HG03439 (cell line): ENCODE results near the gene PHTF2.

Experiments
- ATAC-seq: cut with Tn5 transposase; IDR thresholded peaks from one replicate; pipeline ENCODE4 v1.9.1; 2021; ENCODE audit warnings: mild to moderate bottlenecking, moderate library complexity; ENCODE audit not compliant: unreplicated experiment

The PHTF2 gene

GRCh38 chr7:77918676-77919075 is 120.1 kb downstream of the PHTF2 start:
- no peak for ATAC-seq

DNA sequence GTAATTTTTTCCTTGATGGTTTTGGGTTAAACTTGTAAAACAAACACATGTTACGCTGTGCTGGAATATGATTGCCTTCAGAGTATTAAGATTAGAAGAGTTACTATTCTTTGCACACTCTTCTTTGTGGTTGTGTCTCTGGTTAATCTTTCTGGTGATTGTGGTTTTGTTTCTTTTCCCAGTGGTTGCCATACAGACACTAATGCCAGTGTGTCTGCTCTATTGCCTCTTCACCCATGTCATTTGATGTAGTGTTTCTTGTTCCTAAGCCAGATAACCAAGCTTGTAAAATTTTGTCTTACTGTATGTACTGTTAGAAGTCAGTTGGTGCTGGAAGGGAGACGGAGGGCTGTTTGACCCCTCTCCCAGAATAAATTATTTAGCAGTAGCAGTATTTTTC is 124.8 kb downstream of the PHTF2 start:
- no peak for ATAC-seq

DNA sequence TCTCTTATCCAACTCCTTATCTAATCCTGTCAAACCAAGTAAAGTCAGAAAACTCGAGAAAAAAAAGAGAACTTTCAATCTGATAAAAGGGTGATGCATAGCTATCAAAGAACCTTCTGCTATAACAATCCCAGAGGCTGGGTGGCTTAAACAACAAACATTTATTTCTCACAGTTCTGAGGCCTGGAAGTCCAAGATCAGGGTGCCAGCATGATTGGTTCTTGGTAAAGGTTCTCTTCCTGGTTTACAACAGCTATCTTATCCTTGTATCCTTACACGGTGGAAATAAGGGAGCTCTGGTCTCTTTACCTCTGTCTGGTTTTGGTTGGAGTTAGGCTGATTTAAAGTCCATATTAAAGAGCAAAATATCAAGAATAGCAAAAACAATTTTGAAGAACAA is 131.9 kb downstream of the PHTF2 start:
- ATAC-seq: no peak

DNA sequence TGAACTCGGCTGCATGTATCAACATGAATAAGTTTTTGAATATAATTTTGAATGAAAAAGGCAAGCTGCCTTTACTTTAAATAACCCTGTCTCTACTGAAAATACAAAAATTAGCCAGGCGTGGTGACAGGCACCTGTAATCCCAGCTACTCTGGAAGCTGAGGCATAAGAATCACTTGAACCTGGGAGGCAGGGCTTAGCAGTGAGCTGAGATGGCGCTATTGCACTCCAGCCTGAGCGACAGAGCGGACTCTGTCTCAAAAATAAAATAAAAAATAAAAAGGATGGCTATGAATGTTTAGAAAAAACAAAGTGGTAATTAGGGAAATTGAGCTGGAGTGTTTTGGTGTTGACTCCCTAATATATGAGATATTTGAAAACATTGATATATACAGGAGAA is 133.3 kb downstream of the PHTF2 start:
- ATAC-seq: no peak

DNA sequence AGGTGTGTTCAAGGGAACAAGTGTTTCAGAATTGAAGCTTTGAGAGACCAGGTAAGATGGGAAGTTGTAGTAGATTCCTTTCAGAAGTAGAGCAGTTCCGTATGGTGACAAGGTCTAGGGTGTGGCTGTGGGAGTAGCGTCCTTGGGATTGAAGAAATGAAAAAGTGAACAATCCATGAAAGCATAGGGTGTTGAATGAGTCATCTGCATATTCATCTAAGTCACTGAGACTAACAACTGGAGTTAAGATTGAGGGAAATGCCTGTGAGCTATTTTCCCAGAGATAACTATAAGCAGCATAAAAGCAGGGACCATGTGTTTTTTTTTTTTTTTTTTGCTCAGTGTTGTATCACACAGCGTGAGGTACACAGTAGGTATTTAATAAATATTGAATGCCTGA is 134.8 kb downstream of the PHTF2 start:
- ATAC-seq: no peak

DNA sequence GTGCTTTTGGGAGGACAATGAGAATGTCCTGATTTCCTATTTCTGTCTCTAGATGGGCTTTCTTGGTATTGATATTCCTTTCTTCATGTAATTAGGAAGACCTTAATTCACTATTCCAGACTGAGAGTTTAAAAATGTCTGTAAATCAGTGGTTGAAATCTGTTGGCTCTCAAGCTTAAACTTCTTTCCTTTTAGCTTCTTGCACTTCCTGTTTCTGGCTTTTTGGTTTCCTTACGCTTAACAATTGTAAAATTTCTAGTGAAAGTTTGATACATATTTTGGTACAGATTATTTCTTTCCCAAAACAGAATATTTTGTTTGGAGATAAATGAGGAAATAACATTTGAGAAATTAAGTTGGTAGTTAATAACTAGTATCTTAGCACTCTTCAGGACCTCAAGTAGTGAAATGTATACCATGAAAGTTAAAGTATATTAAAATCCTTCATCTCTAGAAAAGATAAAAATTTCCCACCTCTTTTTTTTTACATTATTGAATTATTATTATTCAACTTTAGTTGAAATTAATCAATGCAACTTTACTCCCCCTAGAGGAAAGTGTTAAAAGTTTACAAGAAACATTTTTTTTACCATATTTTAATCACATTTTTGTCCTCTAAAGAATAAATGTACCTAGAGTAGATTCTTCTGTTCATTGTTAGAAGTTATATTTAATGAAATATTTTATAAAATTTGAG is 137.2 kb downstream of the PHTF2 start:
- no peak for ATAC-seq

DNA sequence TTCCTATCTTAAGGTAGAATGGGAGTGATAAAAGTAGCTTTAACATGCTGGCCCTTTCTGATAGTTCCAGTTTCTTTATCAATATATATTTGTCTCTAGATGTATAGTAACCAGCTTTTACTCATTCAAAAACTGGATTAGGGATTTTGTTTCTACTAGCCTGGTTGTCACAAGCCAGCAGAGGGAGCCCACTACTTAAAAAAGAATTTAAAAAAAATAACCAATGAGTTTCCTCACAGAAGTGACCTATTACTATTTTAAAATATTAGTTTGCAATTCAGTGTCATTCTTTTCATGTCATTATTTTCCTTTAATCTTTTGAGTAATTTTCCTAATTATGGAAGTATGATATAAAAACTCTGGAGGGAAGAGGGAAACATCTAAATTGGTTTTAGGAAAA is 142.1 kb downstream of the PHTF2 start:
- ATAC-seq: no peak

GRCh38 chr7:77942431-77942830 is 143.9 kb downstream of the PHTF2 start:
- no peak for ATAC-seq

DNA sequence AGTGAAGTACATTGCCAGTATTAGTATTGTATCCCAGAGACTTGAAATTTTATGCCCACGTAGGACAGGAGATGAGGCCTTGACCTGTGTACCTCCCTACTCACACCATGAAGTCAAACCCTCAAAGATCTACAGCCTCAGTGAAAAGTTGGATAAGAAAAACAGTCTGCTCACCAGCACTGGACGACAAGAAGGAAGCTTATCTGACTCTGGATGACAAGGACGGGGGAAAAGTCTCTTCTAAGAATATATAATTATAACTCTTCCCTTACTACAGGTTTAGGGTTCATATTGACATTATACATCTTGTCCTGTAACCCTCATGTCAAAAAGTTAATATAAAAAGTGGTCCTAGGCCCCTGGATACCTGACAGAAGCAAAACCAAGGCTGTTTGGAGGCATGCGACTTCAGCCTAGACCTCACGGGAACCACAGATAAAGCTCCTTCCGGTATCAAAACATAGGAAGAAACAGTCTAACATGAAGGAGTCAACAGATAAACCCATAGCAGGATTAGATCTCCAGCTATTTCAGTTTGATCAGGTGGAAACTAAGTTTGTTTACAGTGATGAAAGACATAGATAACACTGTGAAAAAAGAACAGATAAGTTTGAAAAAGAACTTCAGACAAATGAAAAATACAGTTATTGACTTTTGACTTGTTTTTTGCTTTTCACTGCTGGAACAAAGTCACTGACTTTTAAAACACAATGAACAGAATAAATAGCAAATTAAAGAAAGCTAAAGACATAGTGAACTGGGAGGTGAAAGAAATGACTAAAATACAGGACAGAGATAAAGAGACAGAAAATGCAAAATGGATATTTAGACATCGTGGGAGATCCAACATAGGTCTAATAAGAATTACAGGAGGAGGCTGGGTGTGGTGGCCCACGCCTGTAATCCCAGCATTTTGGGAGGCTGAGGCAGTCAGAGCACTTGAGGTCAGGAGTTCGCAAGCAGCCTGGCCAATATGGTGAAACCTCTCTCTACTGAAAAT is 145.9 kb downstream of the PHTF2 start:
- no peak for ATAC-seq

DNA sequence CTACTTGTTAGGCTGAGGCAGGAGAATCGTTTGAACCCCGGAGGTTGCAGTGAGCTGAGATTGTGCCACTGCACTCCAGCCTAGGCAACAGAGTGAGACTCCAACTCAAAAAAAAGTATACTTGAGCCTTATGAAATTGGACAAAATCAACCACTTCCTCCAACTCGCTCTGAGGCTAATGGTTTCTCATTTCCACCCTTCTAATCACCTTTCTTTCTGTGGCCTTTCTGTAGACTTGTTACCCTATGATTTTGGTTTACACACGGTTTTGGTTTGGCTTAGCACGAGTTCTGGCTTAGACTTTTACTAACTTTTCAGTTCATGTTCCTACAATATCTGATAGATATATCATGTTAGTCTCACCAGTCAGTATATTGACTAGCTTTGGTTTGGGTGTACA is 152.0 kb downstream of the PHTF2 start:
- no peak for ATAC-seq

DNA sequence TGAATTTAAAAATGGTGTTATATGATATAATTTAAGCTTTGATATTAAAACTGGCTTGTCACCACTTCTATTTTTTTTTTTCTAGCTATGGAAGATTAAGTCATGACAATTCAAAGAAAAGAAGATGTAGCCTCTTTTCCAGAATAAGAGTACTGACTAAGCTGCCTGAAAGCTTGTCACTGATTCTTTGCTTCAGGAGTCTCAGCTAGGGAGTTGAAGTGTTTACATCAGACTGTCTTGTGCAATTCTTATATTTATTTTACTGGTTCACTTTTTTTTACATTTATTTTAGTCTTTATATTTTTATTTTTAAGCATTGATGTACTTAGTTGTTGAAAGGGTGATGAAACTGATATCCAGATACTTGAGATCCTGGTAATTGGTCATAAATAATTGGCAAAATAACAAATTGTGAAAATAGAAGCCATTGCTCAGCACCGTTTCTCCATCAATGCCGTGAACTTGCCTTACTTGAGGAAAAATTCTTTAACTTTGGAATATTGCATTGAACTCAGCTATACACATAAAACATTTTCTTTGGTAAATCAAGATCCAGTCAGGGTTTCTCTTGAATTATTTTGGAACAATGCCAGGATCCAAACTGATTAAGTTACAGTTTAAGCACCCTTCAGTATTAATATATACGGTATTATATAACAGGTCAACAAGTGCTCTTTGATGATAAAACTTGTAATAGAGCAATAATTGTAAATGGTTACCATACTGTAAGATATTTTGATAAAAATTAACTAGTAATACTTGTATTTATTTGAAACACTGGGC is 156.4 kb downstream of the PHTF2 start:
- no peak for ATAC-seq

GRCh38 chr7:77958436-77958835 is 159.9 kb downstream of the PHTF2 start:
- ATAC-seq: no peak

GRCh38 chr7:77959080-77959479 is 160.5 kb downstream of the PHTF2 start:
- ATAC-seq: no peak

DNA sequence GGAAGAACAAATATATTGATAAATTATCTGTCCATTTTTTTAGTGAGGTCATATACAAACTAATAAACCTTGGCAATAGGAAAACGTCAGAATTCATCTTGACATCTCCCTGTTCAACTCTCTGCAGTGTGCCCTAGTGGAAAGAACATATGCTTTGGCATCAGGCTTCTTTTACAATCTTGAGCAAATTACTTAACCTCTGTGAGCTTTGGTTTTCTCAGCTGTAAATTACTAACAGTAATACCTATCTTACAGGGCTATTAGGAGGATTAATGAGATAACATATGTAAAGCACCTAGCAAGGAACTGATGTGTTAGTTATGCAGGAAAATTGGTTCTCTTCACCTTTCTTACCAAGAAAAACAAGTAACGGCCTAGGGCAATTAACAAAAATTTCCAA is 161.8 kb downstream of the PHTF2 start:
- ATAC-seq: no peak

DNA sequence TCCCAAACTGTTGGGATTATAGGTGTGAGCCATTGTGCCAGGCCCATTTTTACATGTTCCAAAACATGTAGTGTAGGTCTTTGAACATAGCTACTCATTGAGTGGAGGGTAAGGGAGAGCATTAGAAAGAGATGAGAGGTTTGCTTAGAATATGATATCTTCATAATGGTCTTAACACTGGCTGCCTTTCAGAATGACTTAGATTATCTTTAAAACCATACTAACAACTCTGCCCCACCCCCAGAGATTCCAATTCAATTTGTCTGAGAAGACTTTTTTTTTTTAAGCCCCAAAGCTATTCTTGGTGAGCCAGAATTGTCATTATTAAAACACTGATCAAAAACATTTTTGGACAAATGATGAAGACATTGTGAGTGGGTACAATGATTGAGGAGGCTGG is 168.9 kb downstream of the PHTF2 start:
- no peak for ATAC-seq

DNA sequence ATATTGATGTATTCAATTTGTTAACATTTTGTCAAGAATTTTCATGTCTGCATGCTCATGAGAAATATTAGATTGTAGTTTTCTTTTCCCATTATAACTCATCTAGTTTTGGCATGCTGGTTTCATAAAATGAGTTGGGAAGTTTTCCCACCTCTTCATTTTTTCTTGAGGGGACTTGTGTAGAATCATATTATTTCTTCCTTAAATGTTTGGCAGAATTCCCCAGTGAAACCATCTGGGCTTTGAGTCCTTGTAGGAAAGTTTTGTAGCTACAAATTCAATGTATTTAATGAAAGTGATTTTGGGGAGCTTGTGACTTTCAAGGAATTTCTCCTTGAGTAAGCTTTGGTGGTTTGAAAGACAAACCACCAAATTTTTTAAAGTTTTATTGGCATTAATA is 173.2 kb downstream of the PHTF2 start:
- ATAC-seq: no peak

DNA sequence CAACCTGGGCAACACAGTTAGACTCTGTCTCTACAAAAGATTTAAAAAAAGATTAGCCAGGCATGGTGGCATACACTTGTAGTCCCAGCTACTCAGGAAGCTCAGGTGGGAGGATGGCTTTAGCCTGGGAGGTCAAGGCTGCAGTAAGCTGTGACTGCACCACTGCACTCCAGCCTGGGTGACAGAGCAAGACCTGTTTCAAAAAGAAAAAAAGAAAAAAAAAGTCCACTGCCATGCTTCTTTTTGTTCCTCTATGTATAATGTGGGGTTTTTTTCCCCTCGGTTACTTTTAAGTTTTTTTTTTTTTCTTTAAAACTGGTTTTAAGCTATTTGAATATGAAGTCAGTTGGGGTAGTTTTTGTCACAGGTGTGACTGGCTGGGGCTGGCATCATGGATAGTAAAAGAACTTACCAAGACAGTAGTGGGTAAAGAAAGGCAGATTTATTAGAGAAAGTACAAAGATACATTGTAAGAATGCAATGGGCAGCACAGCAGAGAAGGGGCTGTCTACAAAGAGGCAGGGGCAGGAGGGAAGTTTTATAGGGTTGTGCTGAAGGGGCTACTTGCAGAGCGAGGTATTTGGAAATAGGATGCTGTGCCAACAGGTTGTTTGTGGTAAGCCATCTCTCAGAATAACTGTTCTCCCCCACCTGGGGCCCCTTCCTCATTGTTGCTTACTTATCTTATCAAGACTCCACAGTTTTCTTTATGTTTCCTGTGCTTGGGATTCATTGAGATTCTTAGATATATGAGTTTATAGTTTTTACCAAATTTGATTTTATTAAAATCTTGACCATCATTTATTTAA is 177.3 kb downstream of the PHTF2 start:
- ATAC-seq: no peak

GRCh38 chr7:77979219-77979618 is 180.6 kb downstream of the PHTF2 start:
- ATAC-seq: no peak

- ATAC-seq: no peak
Observed at GRCh38 chr7:77980087-77980713, 181.6 kb downstream of the PHTF2 start.

DNA sequence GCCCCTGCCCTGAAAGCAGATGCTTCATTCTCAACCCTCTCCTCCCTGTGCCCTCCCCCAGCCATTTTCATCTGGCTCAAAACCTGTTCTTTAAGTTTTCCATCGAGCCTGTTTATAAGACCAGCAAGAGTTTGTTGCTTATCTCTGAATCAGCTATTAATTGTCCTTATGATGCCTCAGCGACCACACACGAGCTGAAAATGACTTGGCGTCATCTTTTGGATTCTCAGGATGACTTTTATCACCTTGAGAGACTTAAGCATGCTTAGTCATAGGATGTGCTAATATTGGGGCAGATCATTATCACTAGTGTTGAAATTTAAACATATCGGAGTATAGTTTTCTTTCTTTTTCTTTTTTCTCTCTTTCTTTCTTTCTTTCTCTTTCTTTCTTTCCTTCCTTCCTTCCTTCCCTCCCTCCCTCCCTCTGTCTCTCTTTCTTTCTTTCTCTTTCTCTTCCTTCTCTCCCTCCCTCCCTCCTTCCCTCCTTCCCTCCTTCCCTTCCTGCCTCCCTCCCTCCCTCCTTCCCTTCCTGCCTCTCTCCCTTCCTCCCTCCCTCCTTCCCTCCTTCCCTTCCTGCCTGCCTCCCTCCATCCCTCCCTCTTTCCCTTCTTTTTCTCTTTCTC is 184.5 kb downstream of the PHTF2 start:
- no peak for ATAC-seq
